Fibroblast of the conjunctiva (primary cell): ENCODE data around the gene HOXD11.

ENCODE experiments used
- DNase-seq: peaks from one replicate; pipeline ENCODE4 v3.0.0-alpha.2; 2010; ENCODE audit warnings: low read depth

The HOXD11 gene

DNA sequence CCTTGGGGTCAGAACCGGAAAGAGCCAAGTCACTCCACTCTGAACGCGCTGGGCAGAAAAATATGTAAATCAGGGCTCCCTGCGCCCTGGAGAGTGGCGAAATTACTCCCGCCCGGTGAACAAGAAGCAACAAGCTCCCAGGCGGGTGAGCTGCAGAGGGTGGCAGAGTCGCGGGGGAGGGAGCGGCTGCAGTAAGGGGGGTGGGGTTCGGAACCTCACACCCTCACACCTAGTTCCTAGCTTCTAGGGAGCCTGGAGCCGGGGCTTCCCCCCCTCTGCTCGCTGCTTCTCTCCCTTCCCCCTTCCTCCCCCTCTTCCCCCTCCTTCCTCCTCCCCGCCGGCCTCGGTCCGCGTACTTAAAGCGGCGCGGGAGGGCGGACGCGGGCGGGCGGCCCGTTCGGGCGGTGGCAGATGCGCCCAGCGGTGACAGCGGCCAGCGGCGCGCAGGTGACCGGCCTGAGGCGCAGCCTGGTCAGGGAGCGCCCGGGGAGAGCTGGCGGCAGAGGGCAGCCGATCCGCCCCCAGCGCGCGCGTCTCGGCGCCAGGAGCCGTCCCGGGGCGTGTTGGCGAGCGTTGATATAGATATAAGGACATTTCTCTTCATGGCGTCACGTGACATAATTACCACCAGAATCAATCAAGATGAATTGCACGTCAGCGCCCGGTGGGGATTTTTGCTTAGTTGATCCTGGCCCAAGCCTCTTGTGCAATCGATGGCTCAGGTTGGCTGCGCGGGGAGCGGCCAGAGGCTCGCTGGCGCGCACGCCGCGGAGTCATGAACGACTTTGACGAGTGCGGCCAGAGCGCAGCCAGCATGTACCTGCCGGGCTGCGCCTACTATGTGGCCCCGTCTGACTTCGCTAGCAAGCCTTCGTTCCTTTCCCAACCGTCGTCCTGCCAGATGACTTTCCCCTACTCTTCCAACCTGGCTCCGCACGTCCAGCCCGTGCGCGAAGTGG, at the start of gene HOXD11:
Gene HOXD11, plus strand, starts transcription at position 700 of the 959 bp plus-strand sequence. Its CDS starts 76 bp downstream, at position 776.
- no peak for DNase-seq

DNA sequence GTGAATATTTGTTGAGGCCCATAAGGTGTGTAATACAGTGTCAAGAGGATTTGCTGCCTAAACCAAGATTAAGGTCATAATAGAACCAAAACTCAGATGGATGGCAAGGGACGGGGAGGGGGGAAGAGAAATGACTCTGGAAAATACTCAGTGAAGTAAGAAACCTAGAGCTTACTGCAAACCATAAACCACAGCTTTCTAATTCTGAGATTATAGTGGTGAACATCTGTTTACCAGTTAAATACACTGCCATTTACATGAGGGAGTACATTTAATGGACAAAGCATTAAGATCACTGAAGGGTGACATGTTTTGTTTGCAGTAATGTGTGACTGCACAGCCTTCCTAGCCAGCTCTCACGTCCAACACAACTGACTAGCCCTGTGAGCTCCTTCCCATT, 43.1 kb upstream of the HOXD11 start:
- DNase-seq, result no peak

DNA sequence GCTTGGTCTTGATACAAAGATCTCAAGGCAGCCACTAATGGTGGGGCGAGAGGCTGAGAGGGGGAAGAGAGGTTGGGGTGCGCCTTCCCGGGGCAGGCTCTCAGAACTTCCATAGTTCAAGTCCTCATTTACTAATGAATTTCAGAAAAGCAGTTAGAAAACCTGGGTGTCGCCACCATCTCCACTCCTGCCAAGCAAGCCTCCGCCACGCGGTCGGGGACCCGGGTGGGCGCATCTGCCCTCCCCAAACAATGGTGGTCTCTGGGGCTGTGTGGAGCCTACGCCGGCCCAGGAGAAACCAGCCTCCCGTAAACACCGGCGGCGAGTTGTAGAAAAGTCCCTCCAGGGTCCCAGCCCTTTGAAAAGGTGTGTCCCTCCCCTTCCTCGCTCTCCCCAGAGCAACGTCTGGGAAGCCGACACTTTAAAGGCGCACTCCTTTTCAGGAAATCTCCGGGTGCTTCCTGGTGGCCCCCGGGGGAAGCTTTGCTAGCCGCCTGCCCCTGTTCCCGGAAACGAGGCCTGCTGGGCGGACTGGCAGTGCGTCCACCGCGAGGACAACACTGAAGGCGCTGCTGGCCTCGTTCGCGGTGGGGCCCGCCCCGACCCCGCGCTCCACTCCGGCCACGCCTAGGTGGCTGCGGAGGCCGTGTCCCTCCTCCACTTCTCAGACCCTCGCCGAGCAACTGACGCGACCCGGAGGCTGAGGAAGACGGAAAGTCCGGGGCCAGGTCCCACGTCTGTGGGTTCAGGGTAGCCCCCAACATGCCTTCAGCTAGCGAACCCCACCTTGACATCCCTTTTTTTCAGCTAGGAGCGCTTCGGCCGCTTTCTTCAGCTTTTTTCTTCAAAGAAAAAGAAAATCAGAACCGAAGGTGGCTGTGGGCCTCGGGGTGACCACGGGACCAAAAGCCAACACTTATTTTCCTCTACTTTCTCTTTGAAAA, 40.2 kb upstream of the HOXD11 start:
- DNase-seq, result no peak

DNA sequence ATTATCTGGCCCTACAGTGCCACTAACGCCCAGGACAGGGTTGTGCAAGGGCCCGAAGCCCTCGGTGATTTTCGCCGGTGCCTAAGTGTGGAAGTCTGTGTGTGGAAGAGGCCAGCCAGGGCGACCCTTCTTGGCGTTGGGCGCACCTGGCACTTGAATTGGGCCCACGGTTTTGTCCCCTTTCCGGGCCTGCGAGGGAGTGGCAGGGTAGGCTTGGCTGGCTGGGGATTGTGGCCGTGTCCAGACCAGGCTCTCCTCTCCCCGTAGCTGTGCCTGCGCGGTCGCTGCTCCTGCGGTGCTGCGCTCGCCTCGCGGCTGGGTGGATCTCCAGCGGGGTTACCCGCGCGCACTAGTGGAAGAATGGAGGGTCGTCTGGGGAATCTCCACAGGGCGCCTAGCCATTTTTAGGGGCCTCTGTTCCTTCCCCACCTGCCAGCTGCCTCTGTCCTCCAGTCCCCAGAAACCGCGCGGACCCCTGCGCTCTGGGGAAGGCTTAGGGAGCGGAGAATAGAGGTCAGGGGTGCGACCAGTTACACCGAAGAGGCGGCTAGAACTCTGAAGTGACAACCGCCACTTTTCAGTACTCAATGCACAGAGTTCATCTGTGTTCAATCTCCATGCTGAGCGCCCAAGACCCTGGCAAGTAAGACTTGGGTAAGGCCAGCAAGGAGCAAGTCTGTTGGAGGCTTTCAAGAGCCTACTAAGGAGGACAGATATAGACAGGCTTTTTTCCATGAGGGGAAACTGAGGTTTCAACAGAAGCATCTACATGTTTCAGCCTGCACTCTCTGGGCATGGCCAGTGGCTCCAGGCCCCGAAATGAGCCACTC, 39.3 kb upstream of the HOXD11 start:
- no peak for DNase-seq

DNA sequence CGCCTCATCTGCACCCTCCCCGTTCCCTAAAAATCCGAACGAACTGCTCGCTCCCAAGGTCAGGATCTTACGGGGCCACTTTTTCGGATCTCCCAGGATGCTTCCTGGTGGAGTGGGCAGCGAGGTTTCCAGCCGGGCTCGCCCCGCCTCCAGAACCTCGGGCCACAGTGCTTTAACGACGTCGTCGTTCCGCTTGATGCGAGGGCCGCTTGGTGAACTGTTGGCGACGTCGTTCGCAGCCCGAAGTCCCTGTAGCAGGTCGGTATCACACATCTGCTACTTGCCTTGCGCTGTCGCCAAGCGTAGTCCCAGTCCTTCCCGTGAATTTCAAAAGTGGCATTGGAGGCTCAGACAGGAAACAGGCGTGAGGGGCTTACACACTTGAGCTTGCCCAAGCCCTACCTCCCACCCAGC, 38.7 kb upstream of the HOXD11 start:
- no peak for DNase-seq

DNA sequence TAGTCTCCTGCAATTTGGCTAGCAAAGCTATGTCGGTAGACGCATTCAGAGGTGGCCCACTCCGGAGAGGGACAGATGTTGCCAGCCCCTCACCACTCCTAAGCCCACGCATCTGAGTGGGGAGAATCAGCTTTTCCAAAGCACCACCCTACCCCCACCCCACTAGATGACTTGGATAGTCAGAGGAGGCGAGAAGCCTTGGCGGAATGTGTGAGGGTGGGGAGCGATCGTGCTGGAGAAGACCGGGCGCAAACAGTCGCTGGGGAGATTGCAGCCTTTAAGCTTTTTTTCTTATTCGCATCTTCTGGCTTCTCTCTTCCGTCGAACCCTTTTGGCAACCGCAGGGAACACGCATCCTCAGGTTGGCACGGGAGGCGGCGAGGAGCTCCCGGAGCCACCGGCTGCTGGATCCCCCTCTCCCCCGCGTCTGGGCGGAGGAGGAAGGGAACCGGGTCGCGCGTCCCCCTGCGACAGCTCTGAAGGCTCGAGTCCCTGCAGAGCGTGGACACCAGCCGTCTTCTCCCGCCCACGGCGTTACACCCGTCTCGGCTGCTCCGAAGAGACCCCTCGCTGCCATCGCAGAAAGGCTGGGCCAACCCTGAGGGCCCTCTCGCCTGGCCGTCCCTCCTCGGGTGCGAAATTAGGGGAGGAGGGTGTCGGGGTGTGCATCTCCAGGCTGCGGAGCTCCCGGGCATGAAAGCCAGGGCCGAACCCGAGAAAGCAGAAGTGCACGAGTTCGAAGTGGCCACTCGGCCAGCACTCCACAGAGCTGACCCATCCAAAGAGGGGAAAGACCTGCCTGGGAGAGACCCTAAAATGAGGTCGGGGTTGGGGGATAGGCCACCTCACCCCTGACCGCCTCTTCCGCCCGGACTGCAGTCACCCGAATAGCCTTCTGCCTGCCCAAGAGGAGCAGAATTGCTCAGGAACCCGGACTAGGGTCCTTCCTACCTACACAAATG, 35.5 kb upstream of the HOXD11 start:
- no peak for DNase-seq

DNA sequence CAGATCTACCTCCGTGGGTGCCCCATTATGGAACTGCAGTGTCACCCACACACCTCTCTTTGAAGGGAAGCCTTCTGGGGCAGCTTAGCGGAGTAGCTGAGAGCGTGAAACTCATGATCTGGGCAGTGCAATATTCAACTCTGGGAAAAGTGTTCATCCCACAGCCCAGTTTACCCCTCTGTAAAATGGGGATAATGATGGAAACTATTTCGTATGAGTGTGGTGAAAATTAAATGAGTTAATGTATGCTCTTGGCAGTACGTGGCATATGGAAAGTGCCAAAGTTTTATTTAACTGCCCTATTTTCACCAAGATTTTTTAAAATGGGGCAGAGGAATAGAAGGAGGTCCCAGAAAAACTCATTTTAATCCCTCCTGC, 34.8 kb upstream of the HOXD11 start:
- DNase-seq, result no peak

DNA sequence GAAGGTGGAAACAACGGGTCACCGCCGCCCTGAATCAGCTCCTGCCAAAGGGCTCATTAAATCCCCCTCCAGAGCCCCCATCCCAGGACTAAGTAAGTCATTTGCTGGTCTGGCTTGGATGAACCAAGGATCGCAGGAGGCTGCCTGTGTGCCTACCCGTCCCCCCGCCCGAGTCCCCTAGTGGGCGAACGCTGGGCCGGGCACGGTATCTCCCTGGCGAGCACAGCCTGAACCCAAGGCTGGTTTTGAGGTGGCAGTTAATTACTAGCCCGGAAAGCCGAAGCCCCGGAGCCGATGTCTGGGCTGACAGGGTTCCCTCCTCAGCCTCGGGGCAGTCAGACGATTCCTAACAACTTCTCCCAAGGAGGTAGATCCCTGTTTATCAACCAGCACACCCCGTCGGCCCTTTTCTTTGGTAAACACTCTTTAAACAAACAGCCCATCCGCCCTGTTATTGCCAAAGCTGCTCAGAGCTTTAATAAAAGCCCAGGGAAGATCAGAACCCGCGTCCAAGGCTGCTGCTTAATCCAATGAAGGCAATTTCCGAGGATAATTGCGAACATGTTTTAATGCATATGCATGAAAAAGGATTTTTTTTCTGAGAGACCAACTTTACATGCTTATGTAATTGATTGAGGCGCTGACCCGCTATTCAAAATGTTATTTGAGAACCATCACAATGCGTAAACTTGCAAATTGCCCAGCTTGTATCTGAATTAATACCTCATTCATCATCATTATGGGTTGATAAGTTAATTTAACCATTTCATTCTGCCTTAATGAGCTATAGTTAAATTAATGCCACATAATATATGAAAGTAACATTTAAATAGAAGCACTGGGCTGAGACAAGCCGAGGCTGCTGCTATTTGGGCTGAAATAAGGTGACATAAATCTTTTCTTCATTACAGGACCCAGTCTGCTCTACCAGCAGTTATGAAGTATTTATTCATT, 33.9 kb upstream of the HOXD11 start:
- no peak for DNase-seq

DNA sequence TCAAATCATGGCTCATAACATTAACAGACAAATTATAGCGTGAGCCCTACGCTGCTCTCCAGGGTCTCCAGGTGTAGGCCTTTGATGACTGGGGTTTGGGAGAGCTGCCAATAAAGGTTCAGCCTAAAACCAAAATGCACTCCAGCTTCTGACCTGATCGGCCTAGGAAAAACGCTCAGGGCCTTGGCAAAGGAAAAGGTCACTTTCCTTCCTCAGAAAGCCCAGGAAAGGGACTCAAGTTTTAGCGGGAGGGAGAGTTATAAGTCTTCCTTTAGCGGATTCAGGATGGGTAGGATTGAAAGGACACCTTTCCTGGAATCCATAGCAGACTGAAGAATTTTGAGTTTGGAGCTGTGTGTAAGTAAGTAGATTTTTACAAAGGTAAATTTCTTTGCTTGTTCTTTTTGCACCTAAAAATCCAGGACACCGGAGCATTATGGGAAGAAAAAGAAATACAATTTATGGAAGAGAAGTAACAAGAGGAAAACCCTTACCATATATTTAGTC, 32.1 kb upstream of the HOXD11 start:
- no peak for DNase-seq

DNA sequence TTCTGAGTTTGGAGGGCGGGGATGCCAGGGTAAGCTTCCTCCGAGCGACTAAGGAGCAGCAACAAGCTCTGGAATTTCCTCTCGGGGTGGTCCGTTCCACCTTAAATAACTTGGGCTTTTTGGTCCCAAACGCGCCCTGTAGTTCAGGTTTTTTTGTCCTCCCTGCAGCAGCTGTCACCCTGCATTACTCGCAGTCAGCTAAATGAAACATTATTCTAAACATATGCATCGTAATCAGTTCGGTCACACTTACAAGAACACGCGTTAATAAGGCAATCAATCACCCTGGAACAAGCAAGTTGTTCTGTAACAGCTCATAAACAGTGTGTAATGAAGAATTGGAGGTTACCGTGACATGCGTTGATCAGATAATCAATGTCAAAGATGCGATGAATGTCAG, 31.6 kb upstream of the HOXD11 start:
- no peak for DNase-seq

DNA sequence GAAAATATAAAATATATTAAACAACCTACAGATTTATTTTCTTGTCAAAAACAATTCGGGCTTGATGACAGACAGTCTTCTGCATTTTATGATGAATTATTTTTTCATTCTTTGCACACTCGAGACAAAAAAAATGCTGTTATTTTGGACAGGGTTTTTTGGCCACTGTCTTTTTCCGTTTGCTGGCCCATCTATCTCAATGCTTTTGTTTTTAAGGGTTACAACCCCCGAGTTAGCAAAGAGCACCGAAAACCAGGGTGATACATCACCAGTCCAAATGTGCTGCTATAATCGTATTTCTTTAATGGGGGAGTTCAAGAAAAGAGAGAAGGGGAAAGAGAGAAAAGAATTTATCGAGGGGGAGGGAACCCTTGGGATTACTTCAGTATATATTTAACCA, 31.0 kb upstream of the HOXD11 start:
- no peak for DNase-seq

DNA sequence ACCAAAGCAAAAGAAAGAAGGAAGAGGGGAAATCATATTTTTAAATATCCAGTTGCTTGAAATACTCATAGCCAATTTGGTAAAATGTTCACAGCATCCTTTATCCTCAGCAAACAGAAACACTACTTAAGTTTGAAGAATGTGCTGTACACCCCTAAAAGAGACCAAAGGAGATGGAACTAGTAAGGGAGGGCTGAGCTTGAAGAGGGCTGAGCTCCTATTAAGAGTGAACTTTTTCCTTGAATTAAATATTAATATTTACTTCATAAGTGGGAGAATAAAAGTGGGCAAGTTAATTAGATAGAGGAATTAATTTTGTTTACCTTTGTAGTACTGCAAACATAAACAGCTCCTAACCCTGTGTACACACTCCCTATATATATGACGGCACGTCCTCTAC, 30.3 kb upstream of the HOXD11 start:
- no peak for DNase-seq

DNA sequence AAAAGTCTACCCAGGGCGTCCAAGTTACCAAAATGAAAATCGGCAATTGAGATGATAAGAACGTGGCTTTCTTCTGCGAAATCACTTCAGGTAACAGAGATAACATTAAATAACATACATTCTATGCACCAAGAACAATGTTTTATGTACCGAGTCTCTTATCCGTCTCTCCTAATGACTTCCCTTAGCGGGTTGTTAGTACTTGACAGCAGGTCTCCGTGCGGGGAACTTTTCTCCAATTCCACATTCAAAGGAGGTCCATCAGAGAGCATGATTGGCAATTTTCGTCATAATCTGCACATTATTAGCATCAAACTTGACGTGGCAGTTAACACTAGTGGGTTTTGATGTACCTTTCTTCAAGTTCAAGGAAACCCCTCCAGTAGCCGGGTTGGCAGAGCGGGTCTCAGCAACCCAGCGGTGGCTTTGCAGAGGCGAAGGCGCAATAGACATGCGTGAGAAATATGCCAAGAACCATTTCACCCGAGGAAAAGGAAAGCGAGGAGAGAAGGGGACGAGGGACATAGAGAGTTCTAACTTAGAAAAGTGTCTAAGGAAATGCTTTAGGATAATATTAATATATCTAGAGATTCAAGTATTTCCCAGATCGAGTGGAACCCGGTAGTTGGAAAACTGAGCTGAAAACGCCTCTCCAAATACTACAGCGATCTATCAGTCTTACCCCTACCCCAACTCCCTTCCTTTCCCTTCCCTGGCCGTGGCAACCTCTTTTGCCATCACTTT, 28.4 kb upstream of the HOXD11 start:
- DNase-seq, result no peak

DNA sequence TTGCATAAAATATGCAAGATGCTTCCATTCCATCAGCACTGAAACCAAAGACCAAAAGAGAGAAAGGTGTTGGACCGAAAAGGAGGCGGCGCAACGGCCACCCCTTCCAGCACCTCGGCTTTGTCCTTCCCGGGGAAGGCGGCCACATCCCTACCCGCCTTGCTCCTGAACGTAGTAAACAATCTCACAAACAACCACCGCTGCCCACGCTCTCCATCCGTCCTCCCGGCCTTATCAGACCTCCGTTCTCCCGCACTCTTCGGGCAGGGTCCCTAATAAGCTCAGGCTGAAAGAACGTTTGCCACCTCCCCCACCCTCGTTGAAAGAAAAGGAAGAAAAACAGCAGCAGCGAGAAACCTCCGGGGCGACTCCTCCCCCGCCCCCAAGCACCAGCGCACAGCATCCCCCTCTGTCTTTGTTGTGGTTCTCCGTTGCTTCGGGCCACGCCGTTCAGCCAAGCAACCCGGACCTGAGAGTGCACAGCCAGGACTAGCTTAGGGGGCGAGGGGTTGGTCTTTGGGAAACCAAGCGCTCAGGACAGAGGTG, 27.7 kb upstream of the HOXD11 start:
- DNase-seq, result no peak

DNA sequence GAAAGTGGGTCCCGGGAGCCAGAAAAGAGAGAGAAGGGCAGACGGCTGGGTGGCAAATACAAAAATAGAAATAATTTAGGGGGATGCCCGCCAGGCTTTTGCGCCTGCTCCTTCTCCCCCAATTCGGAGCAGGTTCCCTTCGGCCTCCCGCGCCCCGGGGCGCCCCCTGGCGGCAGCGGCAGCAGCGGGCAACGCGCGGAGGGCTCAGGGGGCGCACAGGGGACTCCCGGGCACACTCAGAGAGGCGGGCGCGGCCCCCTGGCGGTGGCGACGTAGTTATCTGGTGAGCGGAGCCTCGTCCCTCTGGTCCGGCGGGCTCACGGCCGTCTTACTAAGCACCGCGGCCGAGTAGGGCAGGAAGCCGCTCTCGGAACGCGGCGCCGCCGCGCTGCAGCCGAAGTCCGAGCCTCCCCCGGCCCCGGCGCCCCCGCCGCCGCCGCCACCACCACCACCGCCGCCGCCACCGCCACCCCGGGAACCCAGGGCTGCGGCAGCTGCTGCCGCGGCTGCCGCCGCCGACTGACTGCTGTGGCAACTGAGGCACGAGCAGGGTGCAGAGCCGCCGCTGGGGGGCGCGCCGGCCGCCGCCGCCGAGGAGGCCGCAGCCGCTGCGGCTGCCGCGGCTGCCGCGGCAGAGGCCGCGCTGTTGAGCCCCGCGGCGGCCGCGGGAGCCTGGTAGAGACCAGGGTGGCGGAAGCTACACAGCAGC, 27.1 kb upstream of the HOXD11 start:
- DNase-seq, result peak; percentile 6

DNA sequence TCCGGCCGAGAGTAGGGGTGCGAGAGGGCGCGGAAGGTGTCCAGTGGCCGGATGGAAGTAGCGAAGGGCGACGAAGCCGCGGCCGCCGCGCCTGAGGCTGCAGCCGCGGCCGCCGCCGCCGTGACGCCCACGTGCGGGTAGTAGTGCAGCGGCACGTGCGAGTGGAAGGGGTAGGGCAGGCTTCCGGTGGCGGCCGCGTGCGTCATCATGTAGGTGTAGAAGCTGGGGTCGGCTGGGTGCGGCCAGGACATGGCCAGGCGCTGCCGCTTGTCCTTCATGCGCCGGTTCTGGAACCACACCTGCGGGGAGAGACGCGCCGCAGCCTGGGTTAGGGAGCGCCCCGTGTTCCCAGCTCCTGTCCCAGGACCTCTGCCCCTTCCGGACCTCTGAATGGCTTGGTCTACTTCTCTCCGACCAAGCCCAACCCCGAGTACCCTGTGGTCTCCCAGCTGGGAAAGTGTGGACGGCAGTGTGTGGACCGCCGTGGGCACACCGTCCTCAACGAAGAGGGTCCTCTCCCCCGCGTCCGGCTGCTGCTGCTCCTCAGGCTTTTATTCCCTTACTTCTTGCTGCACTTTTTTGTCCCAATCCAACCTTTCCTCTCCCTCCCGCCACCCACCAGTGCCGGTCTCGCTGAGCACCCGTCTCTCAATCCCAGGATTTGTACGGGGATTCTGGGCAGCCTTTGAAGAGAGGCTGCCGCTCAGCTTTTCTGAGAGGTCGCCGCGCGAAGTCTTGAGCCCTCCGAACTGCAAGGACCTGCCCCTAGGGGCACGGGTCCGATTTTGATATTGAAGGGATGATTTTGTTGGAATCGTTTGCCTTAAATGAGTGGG, 26.3 kb upstream of the HOXD11 start:
- DNase-seq, result no peak

DNA sequence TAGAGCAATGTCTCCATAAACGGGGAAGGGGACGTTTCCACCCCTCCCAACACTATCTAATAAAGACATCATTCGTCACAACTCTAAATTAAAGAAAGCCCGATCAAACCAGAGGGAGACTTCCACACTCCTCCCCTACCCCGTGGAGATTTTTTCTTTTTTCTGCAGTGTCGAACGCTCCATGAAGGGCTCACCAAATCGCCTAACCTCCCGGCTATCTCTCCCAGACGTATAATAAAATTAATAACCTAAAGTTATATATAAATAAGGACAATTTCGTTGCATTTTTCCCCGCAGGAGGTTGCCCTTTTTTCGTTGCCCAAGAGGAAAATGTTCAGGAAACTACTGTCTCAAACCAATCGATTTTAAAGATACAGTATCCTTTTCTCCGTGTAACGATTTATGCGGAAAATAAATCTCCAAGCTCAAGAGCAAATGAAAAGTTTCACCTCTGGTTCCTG, 25.7 kb upstream of the HOXD11 start:
- DNase-seq, result no peak
